GM21786 (cell line): ENCODE results near the gene DHX32.
"Not testable (repeated sequence)": the region's sequence is repeated elsewhere in the genome, so short reads cannot be mapped to it uniquely, and the experiment has no call there.

ENCODE experiments used
- ATAC-seq: cut with Tn5 transposase; IDR thresholded peaks from one replicate; pipeline ENCODE4 v1.9.1; 2021; ENCODE audit not compliant: unreplicated experiment

Gene DHX32

DNA sequence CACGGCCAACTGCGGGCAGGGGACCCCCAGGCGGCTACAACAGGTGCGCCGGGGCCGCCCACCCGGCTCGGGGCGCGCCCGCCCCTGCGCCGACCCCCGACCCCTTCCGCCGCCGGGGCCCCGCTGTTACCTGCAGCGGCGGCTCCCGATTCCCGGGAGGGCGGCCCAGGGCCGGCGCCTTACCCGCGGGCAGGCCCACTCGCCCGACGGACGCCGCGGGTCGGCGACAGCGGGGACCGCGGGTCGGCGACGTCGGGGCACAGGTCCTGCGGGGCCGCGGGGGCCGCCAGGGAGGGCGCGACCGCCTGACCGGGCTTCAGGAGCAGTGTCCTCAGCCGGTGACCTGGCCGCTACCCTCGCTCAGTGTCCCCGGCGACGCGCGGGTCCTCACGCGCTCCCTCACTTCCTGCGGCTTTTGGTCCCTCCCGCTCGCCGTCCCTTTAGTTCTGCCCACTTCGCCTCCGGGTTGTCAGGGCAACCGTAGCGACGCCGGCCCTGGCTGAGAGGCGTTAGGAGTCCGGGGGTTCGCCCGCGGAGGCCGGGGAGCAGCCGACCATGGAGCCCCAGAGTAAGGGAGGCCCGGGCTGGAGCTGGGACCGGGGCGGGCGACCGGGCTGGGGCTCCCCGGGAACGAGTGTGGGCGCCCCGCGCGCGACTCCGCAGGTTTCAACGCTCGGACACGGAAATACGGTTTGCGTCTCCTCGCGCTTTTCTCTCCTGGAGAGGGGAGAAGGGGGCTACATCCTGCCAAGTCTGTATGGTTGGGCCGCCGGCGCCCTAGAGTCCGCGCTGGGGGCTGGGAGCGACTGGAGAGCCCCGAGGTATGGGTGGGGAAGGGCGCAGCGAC, 15.2 kb upstream of the DHX32 start, which contains the start of gene FANK1:
FANK1 (plus strand) TSS at position 477 of the 847 bp plus-strand sequence; CDS start at position 556, 79 bp downstream.
- peak; percentile 86 for ATAC-seq

DNA sequence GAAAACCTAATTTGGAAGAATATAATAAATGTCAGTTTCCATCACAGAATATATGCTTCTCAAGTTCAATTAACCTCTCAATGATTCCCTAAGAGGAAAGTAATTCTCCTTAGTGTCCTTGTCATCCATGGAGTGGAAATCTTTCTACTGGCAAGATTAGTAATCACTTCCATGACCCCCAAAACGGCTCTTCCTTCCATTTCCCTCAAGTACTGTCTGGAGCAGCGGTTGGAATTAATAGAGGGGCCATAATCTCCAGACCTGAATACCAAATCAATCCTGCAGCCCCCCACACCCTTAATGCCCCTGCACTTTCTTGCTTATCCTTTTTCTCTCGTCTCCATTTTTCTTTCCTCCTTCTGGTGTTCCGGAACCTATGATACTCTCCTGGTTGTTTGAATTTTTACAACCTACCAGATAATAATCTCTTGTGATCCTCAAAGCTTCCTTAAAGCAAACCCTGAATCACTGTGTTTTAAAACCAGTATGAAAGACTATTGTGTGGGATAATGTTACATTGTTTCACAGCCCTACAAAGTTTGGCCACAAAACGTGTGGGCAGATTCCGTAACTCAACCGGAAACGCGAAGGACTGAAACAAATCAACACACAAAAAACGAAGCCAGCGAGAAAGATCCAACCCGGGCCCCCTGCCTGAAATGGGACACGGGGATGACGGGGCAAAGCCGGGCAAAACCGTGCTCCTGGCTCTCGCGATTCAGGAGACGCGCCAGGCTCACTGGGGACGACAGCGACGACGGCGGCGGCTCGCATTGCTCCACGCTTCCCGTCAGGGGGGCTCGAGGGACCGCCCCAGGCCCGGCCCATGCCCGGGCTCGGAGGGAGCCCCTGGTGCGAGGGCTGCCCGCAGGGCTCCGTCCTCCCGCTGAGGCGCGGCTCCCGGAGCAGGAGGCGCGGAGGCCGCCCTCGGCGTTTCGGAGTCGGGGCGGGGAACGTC, 14.3 kb upstream of the DHX32 start:
- ATAC-seq = peak; percentile 51

- not testable (repeated sequence) for ATAC-seq
Measured at GRCh38 chr10:125894176-125894575, 13.1 kb upstream of the DHX32 start.

GRCh38 chr10:125892402-125892801, 11.3 kb upstream of the DHX32 start:
- not testable (repeated sequence) for ATAC-seq

GRCh38 chr10:125889441-125889840, 8.3 kb upstream of the DHX32 start:
- ATAC-seq = not testable (repeated sequence)

GRCh38 chr10:125886914-125887512, 5.9 kb upstream of the DHX32 start:
- ATAC-seq = no peak

DNA sequence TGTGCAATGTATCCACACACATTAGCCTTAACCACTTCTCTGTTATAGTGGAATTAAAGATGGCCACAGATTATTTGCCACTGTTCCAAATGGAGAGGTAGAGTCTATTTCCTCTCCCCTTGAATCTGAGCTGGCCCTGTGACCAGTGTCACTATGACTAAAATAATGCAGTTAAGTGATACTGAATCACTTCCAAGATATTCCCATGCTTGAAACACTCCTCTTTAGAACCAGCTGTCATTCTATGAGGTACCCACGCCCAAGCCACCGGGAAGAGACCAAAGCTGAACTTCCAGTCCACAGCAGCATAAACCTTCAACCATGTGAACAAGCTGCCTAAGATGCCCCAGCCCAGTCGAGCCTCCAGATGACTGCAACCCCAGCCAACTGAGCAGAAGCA, 2.1 kb upstream of the DHX32 start:
- ATAC-seq = no peak

- ATAC-seq = no peak
Measured at GRCh38 chr10:125882596-125882995, 1.5 kb upstream of the DHX32 start.

DNA sequence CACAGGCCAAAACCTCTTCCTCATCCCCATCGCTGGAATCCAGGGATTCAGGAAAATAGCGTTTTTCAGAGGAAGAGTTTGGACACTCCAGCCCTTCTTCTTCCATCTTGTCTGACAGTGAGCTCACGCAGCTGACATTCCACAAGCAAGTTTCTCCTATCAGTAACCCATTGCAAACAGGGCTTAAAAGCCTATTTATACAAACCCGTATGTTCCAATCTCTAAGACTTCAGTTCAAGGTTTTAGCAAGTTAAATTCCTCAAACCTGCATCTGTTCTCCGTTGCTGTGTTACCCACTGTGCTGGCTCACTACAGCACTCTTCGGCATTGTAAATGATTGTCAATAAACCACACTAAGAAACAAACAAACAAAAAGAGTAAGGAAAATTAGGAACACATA, 373 bp downstream of the DHX32 start:
- no peak for ATAC-seq

- no peak for ATAC-seq
Measured at GRCh38 chr10:125878957-125879835, 1.9 kb downstream of the DHX32 start.

DNA sequence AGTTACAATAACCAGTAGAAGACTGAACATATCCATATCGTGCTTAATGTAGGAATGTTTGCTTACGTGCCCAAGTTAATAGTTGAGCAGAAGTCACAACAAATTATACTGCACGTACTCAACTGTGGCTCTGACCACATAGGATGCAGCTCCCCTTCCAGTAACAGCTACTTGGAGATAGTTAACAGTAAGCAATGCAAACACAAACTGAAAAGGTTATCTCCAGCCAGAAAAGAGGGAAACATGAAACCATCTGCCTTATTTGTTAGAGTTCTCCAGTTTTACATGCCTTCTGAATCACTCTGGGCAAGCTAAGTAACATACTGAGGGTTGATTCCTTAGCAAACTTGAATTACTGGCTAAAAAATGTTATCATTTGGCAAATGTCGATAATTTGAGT, 9.8 kb downstream of the DHX32 start:
- ATAC-seq = no peak

DNA sequence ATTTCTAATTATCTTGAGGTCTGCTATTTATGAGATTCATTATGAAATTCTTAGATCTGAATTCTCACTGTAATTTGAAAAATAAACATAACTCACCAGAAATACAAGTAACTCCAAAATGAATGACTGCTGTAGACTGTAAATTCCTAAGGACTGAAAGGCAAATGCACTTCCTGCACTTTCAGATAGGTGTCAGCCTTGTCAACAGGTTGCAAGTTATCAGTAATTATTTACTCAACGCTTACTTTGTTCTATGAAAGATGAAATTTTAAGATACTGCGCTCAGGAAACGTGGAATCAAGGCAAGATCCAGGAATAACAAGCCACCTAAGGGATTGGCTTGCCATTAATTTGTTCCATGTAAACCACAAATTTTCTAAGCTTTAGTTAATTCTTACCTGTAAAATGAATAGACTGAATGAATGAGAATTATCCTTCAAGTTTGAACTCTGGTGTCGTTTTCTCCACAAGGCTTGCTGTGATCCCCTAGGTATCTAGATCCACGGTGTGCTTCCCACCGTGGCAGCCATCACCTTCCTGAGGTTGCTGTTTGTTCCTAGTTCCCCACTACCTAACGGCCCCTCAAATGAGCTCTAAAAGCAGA, 12.6 kb downstream of the DHX32 start:
- ATAC-seq = peak; percentile 61

- no peak for ATAC-seq
Measured at GRCh38 chr10:125866421-125867029, 14.6 kb downstream of the DHX32 start.

DNA sequence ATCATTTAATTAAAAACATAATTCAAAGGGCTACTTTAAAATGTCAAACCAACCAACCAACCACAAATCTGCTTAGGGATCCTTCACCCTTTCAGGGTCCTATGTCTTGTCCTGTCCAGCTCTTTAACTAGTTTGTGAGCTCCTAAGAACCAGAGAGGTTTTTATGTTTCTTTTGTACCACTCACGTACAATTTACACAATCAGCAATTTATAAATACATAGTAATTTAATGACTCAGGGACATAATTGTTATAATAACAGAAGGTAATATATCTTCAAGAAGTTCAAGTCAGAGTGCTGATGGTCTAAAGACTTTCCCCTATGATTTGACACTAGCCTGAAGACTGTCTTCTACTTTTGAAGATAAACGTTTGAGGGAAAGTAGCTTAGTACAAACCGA, 16.0 kb downstream of the DHX32 start:
- no peak for ATAC-seq

DNA sequence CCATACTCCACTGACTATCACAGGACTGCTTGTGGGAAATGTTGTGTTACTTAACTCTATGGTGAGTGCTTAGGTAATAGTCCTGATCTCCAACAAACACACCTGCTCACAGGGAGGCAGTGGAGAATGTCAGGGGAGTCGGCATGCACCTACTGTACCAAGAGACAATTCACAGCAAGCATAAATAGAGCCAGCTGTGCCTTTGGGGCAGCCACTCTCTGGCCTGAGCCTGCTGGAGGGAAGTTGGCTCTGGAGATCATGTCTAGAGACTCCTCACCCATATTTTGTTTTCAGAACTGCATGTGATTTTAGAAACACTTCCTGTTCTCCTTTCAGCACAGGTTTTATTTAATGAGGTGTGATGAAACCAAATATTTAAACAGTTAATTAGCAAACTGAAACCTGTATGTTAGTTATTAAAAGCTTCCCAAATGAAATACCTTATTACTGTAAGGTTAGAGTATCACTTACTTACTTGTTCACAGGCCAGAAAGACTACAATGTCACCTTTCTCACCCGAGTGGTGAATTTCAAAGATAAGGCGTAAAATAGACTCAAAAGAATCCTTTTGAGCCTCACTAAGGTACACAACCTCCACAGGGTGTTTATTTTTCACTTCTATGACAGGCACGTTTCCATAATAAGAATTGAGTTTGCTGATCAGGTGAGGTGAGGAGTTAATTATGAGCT, 21.8 kb downstream of the DHX32 start:
- ATAC-seq = no peak

DNA sequence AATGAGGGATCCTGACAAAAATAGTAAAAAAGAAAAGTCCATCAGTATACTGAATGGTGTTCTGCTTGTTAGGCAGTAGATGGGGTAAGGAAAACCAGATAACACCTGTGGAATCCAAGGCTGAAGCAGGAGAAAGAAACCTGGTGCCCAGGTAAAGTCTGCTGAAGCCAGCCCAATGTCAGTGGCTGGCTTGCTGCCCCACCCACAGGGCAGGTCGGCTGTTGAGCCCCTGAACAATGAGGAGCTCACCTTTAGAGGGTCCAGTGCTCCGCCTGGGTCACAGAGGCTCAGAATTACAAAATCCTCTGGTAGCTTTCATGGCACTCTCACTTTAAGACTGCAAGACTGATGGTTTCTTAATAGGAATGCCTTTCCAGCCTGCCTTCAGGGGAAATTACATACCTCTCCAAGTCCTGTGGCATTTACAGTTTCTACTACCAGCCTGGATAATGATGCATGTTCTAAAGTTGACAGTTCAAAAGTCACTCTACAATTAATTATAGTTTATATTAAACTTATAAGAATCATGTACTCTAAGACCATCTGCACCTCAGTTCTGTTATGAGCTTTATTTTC, 23.8 kb downstream of the DHX32 start:
- no peak for ATAC-seq

- no peak for ATAC-seq
Measured at GRCh38 chr10:125852487-125852886, 28.6 kb downstream of the DHX32 start.
